Prostate gland (tissue), 2 donors: Measurements from ENCODE around the gene LARGE2.

ENCODE experiments used
- CTCF ChIP-seq, 4 experiments: fragments of 200-600 bp in 2 of 4; fragments of 450-650 bp in 2 of 4; sonication (generic) in 2 of 4; IDR thresholded peaks; 1 replicate in 3 of 4; 2 replicates in 1 of 4; pipeline ENCODE4 v1.5.1; 2016 to 2019; ENCODE audit warnings: antibody characterized with exemption in 4 of 4, mild to moderate bottlenecking in 2 of 4, moderate library complexity in 2 of 4
- POLR2A ChIP-seq: fragments of 450-650 bp; IDR thresholded peaks from one replicate; pipeline ENCODE4 v1.6.1; 2016; ENCODE audit warnings: antibody characterized with exemption, mild to moderate bottlenecking

- TF ChIP-seq CTCF (IDR thresholded peaks at IDR 0.05) (no peak), POLR2A (no peak)
Measured at GRCh38 chr11:45926536-45927331, 4.3 kb downstream of the LARGE2 start.
